DMS79 treated with DMSO at 0.1 percent for 48 hours (cell line): ENCODE results near the gene TMEM18.
A peak's percentile ranks its signal among the peaks of the same experiment; 100 is the strongest.

Experiments used
- DNase-seq: peaks from one replicate; lab custom pipeline; 2025; lab: John Stamatoyannopoulos, UW

The TMEM18 gene

DNA sequence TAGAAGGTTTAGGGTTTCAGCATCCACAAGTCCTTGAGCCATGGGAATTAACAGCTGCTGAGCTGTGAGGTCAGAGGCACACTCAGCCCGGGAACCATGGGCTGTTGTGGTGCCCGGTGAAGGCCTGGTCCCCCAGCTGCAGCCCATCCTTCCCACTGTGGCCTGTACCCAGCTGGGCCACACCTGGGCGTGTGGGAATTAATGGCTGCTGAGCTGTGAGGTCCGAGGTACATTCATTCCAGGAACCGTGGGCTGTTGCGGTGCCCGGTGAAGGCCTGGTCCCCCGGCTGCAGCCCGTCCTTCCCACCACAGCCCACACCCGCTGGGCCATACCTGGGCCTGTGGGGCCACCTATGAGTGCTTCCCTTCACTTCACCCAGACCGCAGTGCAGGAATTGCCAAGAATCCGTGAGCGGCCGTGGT, 25.2 kb downstream of the TMEM18 start:
- no peak for DNase-seq

DNA sequence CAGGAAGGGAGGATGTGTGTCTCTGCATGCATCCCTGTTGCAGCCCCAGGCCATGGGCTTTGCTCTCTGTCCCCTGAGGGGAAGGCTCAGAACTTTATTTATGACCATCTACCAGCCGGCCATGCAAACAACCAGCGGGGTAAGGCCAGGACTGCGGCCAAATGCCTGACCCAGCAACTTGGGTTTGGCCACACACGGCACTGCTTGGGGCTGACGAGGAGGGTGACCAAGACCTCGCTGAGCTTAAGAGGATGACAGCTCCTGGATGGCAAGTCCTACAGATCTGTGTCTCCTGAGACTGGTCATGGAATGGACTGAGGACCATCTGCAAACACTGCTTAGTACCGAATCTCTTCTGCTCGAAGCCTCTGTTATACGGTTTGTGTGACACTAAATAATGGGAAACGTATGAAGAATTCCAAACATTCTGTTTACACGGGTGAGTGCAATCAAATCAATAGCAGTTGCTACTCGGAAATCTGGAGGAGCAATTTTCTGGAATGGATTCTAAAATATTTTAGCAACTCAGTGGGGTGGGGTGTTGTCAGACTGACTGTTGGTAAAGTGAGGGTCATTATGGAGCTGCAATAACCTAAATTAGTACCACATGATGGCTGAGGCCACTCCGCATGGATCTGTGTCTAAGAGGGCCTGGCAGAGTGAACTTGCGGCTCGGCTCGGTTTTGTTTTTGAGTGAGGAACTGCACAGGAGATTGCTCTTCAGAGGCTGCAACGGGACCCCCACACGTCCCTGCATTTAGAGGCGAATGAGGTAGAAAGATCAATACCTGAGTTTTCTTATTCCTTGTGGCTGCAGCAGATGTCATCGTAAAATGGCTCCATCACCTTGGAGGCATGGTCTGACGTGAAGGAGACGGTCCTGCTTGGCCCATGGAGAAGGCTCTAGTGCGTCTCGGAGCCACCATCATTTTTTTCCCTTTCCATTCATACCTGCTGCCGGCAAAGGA, 26.6 kb downstream of the TMEM18 start:
- DNase-seq: no peak

DNA sequence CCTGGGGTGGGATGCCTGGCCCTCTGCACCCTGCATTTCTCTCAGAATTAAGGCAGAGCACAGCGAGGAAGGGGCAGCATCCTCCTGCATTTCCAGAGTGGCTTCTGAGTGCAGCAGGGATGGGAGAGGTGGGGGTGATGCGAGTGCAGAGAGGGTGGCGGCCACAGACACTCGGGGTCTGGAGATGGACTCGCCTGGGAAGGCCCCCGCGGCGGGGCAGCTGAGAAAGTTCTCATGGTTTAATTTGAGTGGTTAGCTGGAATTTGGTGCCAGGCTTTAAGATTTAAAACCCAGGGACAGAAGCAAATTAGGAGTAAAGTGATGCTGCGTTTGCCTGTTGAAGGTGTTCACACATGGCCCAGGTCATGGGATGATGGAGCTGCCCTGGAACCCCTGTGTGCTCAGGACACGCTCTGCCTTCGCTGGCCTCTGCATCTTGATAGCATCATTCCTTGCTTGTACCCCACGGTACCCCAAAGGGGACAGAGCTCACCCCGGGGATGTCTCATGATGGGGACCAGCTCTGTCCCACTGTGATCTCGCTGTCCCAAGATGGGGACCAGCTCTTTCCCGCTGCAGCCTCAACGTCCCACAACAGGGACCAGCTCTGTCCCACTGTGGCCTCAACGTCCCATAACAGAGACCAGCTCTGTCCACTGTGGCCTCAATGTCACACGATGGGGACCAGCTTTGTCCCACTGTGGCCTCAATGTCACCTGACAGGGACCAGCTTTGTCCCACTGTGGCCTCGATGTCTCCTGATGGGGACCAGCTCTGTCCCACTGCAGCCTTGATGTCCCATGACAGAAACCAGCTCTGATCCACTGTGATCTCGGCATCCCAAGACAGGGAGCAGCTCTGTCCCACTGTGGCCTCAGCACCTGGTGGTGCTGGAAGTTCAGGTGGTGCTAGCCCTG, 27.5 kb downstream of the TMEM18 start:
- DNase-seq: no peak

DNA sequence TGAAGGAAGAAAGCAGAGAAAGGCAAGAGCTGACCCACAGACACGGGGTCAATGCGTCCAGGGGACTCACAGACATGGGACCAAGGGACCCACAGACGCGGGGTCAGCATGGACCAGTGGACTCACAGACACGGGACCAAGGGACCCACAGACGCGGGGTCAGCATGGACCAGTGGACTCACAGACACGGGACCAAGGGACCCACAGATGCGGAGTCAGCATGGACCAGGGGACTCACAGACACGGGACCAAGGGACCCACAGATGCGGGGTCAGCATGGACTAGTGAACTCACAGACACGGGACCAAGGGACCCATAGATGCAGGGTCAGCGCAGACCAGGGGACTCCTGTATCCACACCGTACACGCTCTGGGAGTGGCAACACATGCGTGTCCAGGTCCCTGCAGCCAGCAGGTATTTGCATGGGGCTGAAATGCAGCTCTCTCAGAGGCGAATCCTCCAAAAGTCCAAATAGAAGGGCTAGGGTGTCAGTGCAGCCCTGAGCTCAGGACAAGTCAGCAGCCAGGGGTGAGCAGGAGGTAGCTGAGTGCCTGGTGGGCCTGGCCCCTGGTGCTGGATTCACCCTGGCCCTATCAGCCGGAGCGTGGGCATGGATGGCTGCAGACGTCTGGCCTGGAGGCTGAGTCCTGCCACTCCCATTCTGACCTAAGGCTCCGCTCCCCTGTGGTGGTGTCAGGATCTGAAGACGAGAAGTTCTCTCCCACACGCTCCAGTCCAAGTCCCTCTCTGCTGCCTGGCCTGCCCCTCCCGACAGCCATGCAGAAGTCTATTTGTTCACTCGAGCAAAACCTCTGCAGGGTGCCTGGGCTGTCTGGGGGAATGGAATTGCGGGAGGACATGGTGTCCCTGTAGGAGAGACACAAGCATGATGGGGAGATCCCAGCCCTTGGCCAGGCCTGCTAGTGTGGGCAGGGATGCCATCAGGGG, 28.5 kb downstream of the TMEM18 start:
- no peak for DNase-seq

DNA sequence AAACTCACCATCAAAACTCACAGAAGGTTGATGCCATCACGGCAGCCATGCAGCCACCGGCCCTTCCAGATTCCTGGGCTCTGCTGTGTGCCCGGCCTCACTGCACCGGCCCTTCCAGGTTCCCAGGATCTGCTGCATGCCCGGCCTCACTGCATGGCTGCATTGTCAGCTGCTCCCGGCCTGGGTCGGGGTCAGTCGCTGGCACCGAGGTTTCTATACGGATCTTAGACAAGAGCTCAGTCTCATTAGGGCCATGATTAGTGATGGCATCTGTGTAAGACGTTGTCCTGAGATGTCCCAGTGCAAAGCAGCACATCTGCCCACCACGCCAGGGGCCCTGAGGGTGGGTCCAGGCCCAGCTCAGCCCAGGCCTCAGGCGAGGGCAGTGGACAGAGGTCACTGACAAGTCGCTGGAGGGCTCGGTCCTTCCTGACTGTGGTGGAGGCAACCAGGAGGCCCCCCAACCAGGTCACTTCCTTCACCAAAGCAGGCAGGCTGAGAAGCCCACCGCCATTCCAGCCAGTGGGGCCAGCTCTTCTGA, 29.4 kb downstream of the TMEM18 start:
- no peak for DNase-seq

DNA sequence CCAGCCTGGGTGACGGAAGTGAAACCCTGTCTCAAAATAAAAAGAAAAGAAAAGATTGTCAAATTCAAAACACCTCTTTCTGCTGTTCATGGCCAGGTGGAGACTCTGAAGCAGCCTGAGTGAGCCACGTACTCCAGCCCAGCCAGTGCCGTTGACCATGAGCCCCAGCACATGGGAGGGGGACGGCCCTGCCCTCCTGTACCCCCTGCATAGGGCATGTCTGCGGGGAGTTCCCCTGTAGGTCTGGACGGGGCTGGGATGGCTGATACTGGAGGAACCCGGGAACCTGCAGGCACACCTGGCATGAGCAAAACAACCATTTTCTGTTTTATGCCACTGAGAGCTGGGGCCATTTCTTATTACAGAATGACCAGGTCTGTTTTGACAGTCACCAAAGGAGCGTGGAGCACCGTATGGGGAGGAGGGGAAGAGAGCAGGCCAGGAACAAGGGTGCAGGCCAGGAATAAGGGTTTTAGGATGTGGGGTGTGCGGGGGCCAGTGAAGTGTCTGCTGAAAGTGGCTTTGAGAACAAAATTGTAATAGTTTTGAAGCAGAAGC, 30.1 kb downstream of the TMEM18 start:
- no peak for DNase-seq

DNA sequence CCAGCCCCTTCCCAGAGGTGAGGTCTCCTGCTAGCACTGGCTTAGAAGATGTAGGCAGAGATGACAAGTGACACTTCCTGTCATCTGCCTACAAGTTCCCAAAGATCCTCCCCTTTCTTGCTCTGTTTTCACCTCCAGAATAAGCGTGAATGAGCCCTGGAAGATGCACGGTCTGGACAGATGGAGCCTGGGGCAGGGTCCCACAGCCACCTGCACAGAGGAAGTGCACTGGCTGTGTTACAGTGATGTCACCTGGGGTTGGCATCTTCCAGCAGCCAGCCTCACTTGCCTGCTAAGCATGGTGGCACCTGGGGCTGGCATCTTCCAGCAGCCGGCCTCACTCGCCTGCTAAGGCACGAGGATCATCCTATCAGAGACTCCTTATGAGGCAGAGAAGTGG, 32.3 kb downstream of the TMEM18 start:
- no peak for DNase-seq

DNA sequence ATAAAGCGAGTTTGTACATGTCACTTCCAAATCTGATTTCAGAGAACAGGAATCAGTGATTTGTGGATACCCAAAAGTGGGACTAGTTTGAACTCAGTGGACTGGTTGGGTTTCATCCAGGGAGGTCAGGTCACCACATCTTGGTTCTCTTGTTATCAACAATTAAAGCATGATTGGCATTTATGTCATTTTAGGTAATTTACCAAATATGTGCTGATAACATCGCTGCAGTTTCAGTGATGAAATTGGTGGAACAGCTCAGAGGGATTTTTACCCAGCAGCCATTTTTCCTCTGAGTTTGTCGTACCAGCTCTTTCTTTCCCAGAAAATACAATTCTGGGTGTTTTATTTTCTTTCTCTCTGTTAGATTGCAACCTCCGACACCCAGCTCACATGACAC, 33.4 kb downstream of the TMEM18 start:
- DNase-seq: no peak

DNA sequence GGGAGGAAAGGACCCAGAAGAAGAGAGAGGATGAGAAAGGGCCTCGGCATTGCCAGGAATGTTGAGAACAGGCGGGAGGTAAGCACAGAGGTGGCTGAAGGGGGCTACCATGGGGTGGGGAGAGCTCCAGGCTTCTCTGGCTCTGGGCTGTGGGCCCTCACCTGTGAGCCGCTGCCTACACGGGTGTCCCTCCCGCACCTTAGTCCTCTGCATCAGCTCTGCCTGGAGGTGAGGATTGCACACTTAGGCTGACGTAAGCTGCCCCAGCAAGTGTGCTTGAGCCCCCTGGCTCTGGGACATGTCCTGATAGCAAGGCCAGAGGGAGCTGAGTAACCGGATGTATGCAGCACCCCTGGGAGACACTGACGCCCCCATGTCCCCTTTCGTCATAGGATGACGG, 33.9 kb downstream of the TMEM18 start:
- DNase-seq: no peak

DNA sequence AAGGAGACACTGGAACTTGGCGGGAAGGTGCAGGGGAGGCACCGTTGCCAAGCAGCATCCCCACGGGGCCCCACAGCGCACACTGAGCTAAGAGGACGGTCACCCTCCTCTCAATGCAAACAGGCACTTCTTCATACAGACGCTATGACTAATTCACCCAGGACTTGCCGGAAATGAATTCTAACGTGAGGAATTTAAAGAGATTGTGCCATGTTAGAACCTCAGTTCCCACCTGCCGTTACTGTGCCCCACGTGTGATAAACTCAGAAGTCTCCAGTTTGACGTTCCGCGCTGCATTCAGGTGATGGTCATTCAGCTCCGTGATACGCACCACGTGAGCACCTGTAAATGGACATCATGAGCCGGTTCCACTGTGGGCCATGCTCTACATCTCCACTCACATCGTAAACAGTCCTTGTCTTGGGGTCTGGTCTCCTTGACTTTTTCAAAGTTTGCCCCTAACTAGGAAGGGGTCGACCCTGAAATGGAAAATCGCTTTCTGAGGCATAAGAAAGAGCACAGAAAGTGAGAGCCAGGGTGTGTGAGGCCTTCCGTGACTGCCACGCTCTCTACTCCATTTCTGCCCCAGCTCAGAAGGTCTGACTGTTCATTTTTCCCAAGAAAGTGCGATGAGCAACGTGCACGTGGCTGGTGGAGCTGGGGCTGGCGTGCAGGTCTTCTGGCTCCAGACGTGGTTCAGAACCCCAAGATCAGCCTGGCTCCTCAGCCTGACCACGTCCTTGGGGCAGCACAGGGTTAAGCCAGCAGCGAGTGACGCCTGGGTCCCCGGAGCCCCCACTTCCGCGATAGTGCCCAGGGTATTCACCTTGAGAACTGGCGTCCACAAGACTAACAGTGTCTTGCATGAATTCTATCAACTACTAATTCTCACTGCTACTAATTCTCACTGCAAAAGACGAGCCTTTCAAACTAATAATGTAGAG, 35.1 kb downstream of the TMEM18 start:
- DNase-seq: no peak

DNA sequence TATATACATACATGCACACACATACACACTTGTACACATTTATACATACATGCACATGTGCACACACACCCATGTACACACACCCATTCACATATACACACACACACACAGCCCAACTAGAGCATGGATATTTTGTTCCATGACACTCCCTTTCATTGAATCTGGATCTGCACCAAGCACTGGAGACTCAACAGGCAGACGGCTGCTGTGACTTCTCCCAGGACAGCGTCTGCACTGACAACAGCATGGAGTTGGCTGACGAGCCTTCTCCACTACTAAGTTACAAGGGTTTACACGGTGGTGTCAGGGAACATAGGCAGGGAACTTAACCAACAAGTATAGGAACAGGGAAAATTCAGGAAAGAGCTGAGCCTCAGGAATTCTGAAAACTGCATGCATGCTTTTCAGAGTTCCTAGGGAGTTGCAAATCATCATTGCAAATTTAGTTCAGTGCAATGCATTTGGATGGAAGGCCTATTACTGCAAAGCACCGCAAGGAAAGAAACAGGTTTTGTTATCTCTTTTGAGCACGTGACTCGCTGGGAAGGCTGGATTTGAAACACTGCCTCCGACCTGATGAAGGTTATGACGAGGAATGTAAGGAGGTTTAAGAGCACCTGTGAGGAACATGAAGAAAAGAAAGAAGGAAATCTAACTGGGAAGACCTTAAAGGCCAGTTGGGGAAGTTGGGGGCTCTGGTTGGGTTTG, 35.9 kb downstream of the TMEM18 start:
- DNase-seq: no peak

DNA sequence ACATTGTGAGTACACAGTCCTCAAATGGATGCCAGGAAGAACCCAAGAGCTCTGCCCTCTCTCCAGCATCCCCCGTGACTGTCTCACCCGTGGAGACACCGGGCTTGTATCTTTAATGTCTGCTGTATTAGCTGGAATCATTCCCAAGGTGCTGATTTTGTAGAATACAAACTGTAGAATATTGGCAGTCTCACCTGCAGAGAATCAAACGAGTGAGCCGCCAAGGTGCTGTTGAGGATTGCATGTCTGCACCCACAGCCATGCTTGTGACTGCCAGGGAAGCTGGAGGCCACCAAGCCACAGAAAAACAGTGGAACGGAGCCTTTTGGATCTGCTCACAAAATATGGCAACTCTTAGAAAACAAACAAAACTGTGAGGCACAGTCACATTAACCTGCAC, 37.5 kb downstream of the TMEM18 start:
- DNase-seq: no peak

DNA sequence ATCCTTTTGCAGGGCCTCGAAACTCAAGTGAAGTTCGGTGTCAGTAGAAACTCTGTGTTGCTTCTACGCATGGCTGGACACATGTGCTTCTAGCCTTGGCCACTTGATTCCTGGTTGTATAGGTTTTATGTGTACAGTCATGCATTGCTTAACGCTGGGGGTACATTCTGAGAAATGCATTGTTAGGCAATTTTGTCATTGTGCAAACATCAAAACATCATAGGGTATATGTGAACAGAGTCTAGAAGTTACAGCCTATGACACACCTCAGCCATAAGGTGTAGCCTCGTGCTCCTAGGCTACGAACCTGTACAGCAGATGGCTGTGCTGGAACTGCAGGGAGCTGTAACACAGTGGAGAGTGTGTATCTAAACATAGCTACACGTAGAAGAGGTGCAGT, 39.4 kb downstream of the TMEM18 start:
- no peak for DNase-seq

DNA sequence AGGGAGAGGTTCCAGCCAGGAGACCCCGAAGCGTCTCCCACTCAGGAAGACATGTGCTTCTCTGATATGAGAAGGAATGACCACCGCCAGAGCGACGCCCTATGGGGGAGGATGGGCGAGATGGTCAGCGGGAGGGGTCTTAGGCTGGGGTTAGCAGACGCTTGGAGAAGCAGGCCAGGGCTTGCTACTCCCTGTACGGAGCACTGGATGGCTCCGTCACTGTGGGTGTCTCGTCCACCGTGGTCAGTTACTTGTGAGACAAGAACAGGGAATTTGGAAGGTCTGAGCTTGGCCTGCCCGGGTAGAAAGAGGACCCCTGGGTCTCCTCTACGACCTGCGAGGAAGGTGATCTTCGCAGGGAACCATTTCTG, 39.8 kb downstream of the TMEM18 start:
- no peak for DNase-seq

DNA sequence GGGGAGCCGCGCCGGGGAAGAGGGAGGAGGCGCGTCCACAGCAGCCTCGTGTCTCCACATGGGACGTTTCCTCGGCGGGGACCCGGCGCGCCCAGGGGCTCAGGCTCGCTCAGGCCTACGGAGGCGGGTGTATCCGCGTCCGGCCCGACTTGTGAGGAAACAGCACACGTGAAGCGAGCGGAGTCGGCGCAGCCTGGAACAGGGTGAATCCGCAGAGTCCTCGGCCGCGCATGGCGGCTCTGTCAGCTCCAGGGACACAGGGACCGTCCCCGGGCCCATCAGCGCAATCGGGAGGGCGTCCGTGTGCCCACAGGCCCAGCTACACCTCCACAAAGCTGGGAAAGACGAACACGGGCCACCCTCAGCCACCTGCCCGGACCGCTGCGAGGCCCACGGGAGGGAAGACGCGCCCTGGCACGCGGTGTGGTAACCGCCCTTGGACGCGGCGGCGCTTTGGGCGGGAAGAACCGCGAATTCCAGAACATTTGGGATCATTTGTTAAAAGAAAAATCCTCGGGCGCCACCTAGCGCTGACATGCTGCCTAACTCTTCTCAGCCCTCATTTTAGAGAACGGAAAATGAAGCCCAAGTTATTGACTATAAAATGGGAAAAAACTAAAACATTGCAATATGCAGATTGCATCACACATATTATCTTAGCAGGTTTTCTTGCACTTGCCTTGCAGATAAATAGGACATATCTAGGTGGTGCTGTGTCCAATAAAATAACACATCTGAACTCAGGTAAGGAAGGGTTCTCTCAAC, 40.4 kb downstream of the TMEM18 start:
- DNase-seq: peak; percentile 50

DNA sequence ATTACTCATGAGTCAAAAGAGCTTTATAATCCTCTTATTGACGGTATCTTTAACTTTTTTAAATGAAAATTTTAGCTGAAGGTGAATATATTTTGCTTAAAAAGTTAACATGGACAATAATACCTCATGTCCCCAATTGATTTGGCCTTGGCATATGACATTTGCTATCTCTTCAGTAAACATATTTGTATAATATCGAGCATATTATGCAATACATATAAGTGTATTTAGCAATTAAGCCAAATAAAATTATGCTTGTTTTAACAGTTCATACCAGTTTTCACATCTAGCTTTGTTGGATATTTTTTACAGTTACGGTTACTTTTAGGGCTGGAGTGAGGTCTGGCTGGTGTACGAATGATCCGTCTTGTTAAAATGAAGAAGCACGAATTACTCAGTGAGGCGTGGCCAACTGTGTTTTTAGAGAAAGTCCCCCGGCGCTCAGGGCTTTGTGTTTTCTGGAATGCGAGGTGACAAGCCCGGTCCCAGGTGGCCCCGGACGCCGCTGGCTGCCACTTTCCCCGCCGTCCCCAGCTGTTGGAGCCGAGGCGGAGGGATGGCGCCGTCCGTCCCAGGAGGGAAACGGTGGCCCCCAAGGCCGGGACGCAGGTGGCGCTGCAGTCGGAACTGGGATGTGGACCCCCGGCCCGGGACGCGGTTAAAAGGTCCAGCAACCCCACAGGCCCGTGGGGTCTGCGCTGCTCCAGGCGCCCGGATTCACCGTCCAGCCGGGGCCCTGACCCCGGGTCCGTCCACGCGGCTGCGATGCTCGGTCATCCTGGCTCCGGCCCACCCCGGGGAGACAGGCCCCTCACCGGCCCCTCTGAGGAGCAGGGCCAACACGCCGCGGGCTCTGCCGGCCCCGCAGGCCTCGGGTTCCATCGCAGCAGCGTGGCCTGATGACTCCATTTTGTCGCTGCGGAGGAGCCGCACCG, 41.3 kb downstream of the TMEM18 start:
- no peak for DNase-seq

DNA sequence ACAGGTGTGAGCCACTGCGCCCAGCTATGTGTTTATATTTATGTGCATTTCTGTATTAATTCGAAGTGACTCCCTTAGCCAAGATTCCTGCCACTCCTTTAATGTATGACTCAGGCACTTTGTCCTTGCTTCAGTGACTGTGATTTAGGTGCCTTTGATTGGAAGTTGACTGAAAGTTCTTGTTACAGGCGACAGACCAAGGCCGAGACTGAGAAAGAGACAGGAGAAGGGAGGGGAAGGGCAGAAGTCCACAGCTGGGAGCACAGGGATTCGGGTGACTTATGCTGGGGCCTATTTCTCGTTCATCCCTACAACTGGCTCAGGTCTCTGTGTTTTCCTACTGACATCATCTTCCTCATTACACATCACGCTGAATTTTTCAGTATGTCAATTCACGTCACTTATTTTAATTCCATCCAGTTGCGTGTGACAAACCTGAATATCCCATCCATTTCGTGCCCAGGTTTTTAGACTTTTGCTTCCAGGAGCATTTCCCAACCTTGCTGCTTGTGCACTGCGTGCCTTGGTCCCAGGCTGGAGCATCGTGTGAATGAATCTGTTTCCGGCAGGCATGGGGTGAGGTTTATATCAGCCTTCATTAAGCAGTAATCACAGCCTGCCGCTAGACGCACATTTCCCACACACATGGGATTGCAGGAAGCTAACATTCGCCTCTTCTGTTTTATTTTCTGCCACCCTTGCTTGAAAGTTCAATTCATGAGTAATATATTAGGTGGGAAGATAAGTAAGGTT, 42.4 kb downstream of the TMEM18 start:
- DNase-seq: peak; percentile 55
